ENCODE data around the gene NOD2.

The NOD2 gene

GRCh38 chr16:50692999-50693781 is at the start of gene NOD2:
Gene NOD2 (plus strand): TSS chr16:50693606. CDS start chr16:50699496, 5,890 bp downstream.
- peak in 1 of 2 experiments; percentile 21 for DNase-seq

GRCh38 chr16:50644245-50644644 is 49.2 kb upstream of the NOD2 start:
- DNase-seq = no peak

- no peak for DNase-seq
Measured at GRCh38 chr16:50644729-50645128, 48.7 kb upstream of the NOD2 start.

GRCh38 chr16:50645563-50646220 is 47.7 kb upstream of the NOD2 start:
- DNase-seq = no peak

- no peak for DNase-seq
Measured at GRCh38 chr16:50646345-50646744, 47.1 kb upstream of the NOD2 start.

GRCh38 chr16:50651835-50652438 is 41.5 kb upstream of the NOD2 start:
- DNase-seq = no peak

- DNase-seq = no peak
Measured at GRCh38 chr16:50652836-50653425, 40.5 kb upstream of the NOD2 start.

- DNase-seq = no peak
Measured at GRCh38 chr16:50653633-50654519, 39.5 kb upstream of the NOD2 start.

- DNase-seq = no peak
Measured at GRCh38 chr16:50655558-50656055, 37.8 kb upstream of the NOD2 start.

- no peak for DNase-seq
Measured at GRCh38 chr16:50657241-50657640, 36.2 kb upstream of the NOD2 start.

GRCh38 chr16:50659806-50660205 is 33.6 kb upstream of the NOD2 start:
- DNase-seq = no peak

- no peak for DNase-seq
Measured at GRCh38 chr16:50662306-50662940, 31.0 kb upstream of the NOD2 start.

- no peak for DNase-seq
Measured at GRCh38 chr16:50664270-50664669, 29.1 kb upstream of the NOD2 start.

GRCh38 chr16:50665128-50665878 is 28.1 kb upstream of the NOD2 start:
- DNase-seq = peak; percentile 0 to 56

- no peak for DNase-seq
Measured at GRCh38 chr16:50666658-50667496, 26.5 kb upstream of the NOD2 start.

GRCh38 chr16:50667497-50668367 is 25.7 kb upstream of the NOD2 start:
- DNase-seq = no peak

GRCh38 chr16:50668368-50669008 is 24.9 kb upstream of the NOD2 start:
- no peak for DNase-seq

GRCh38 chr16:50669741-50670140 is 23.7 kb upstream of the NOD2 start:
- DNase-seq = no peak

GRCh38 chr16:50670476-50670875 is 22.9 kb upstream of the NOD2 start:
- DNase-seq = no peak

Measured in NCI-H526 (cell line).